ENCODE data around the gene B4GALT7. TPM values are rescaled to one million over a fixed set of nuclear protein-coding genes. Genes with fewer than 3 reads are reported as not detected.

B4GALT7 gene
- total RNA-seq, 2 donors from 2014 or later, result 27.4 to 33.7 TPM

DNA sequence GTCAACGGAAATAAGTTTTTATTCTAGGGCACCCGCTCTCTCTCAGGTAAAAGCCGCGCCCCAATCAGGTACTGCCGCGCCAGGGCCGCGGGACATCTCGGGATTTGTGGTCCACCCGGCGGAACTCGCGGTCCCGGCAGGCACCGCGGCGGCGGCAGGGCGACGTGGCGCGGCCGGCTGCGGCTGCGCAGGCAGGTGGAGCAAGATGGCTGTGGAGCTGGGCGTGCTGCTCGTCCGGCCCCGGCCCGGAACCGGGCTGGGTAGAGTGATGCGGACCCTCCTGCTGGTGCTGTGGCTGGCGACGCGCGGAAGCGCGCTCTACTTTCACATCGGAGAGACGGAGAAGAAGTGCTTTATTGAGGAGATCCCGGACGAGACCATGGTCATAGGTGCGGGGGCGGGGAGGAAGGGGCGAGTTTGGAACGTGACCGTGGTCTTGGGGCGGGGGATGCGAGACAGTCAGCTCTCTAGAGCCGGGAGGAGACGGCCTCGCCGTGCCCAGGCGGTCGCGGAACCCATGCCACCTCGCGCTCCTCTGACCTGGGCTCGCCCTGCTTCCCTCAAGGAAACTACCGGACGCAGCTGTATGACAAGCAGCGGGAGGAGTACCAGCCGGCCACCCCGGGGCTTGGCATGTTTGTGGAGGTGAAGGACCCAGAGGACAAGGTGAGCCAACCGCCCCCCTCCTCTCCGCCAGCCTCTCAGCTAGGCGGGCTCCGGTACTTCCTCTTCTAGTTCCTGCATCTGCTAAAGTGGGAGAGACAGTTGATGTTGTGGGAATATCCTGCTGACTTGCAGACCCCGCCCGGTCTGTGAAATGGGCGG is 7.7 kb upstream of the B4GALT7 start, which contains the start of gene TMED9:
Gene TMED9 (plus strand): TSS at position 194 of the 825 bp plus-strand sequence. CDS start 12 bp downstream, at position 206.
- Histone ChIP-seq H3K27ac (ENCODE audit: low read depth, low read length) (peak within 1 kb of the TSS; percentile 66), H3K36me3 (ENCODE audit: control insufficient read depth, insufficient read depth, low read length) (peaks cover 39% of the 10 kb centered on the region), H3K4me3 (ENCODE audit: low read length) (peak within 1 kb of the TSS; percentile 93), H3K27me3 (ENCODE audit: control insufficient read depth, insufficient read depth, low read length, poor library complexity, severe bottlenecking) (peaks cover 30% of the 10 kb centered on the region), H3K9ac (ENCODE audit: extremely low read depth, low read length, poor library complexity, severe bottlenecking) (peak within 1 kb of the TSS; percentile 94), H3K4me1 (ENCODE audit: control insufficient read depth, insufficient read depth, low read length) (no peaks in the 10 kb centered on the region), H3K9me3 (ENCODE audit: control insufficient read depth, low read length) (no peaks in the 10 kb centered on the region)
- peaks cover 10% of the 10 kb centered on the region for H3K4me1 Mint-ChIP-seq
- H3K27me3 Mint-ChIP-seq (ENCODE audit: insufficient read depth), result peaks cover 14% of the 10 kb centered on the region
- H3K4me3 Mint-ChIP-seq, result peak within 1 kb of the TSS; percentile 88
- no peak for TF ChIP-seq CTCF (conservative IDR thresholded peaks at IDR 0.05)
- H3K36me3 Mint-ChIP-seq (ENCODE audit: low read depth), result peaks cover 35% of the 10 kb centered on the region
- peak; percentile 97 for DNase-seq
- WGBS, 2 experiments (ENCODE audit: insufficient coverage in 1 of 2, insufficient read length in 1 of 2), result 0 to 1% methylated on average over 29 to 67 of the region's 71 CpGs
- peak within 1 kb of the TSS; percentile 98 for H3K27ac Mint-ChIP-seq
- no peaks in the 10 kb centered on the region for H3K9me3 Mint-ChIP-seq

- peak overlapping the region; percentile 93 for H3K4me3 ChIP-seq (ENCODE audit: low read length)
- H3K4me1 ChIP-seq (ENCODE audit: control insufficient read depth, insufficient read depth, low read length), result no peaks in the 10 kb centered on the region
- no peak overlapping the region for H3K27ac ChIP-seq (ENCODE audit: low read depth, low read length)
- TF ChIP-seq CTCF (conservative IDR thresholded peaks at IDR 0.05), result no peak
- peak overlapping the region; percentile 88 for H3K4me3 Mint-ChIP-seq
- H3K27ac Mint-ChIP-seq, result peak overlapping the region; percentile 98
- peak overlapping the region; percentile 94 for H3K9ac ChIP-seq (ENCODE audit: extremely low read depth, low read length, poor library complexity, severe bottlenecking)
- peaks cover 38% of the 10 kb centered on the region for H3K36me3 Mint-ChIP-seq (ENCODE audit: low read depth)
- peaks cover 10% of the 10 kb centered on the region for H3K4me1 Mint-ChIP-seq
- peaks cover 16% of the 10 kb centered on the region for H3K27me3 Mint-ChIP-seq (ENCODE audit: insufficient read depth)
- H3K36me3 ChIP-seq (ENCODE audit: control insufficient read depth, insufficient read depth, low read length), result peaks cover 39% of the 10 kb centered on the region
- no peak for DNase-seq
- 80 to 90% methylated on average over 5 to 13 of the region's 13 CpGs for WGBS, 2 experiments (ENCODE audit: insufficient coverage in 1 of 2, insufficient read length in 1 of 2)
- H3K27me3 ChIP-seq (ENCODE audit: control insufficient read depth, insufficient read depth, low read length, poor library complexity, severe bottlenecking), result peaks cover 29% of the 10 kb centered on the region
- H3K9me3 ChIP-seq (ENCODE audit: control insufficient read depth, low read length), result no peaks in the 10 kb centered on the region
- H3K9me3 Mint-ChIP-seq, result no peaks in the 10 kb centered on the region
Measured at GRCh38 chr5:177592905-177593304, 7.0 kb upstream of the B4GALT7 start.

GRCh38 chr5:177593511-177593910 is 6.4 kb upstream of the B4GALT7 start:
- Mint-ChIP-seq H3K9me3 (no peaks in the 10 kb centered on the region), H3K36me3 (ENCODE audit: low read depth) (peaks cover 38% of the 10 kb centered on the region), H3K4me1 (peaks cover 5% of the 10 kb centered on the region), H3K27me3 (ENCODE audit: insufficient read depth) (peaks cover 17% of the 10 kb centered on the region), H3K27ac (peak overlapping the region; percentile 48), H3K4me3 (peak overlapping the region; percentile 88)
- no peak for DNase-seq
- Histone ChIP-seq H3K9ac (ENCODE audit: extremely low read depth, low read length, poor library complexity, severe bottlenecking) (no peak overlapping the region), H3K36me3 (ENCODE audit: control insufficient read depth, insufficient read depth, low read length) (peaks cover 39% of the 10 kb centered on the region), H3K9me3 (ENCODE audit: control insufficient read depth, low read length) (no peaks in the 10 kb centered on the region), H3K4me3 (ENCODE audit: low read length) (peak overlapping the region; percentile 93), H3K27ac (ENCODE audit: low read depth, low read length) (no peak overlapping the region), H3K27me3 (ENCODE audit: control insufficient read depth, insufficient read depth, low read length, poor library complexity, severe bottlenecking) (peaks cover 25% of the 10 kb centered on the region), H3K4me1 (ENCODE audit: control insufficient read depth, insufficient read depth, low read length) (no peaks in the 10 kb centered on the region)
- 95 to 100% methylated on average over 1 to 3 of the region's 3 CpGs for whole genome bisulfite sequencing, 2 experiments (ENCODE audit: insufficient coverage in 1 of 2, insufficient read length in 1 of 2)
- TF ChIP-seq CTCF (conservative IDR thresholded peaks at IDR 0.05), result no peak
